GM11168 (cell line): ENCODE measurements around the gene MVD.

Experiments used
- in situ Hi-C: fragments of 300-500 bp; cut with MboI; formaldehyde crosslinking; loops from one replicate; pipeline ENCODE4 v1.12.0; 2022; ENCODE audit warnings: low sequenced_read_pairs; ENCODE audit not compliant: unreplicated experiment

Gene MVD

GRCh38 chr16:88631384-88631783 lies 31.5 kb downstream of the MVD start:
- in situ Hi-C loops = no loop called here

GRCh38 chr16:88630941-88631340 lies 31.9 kb downstream of the MVD start:
- in situ Hi-C loops = no loop called here

GRCh38 chr16:88630433-88630832 lies 32.5 kb downstream of the MVD start:
- in situ Hi-C loops = no loop called here

GRCh38 chr16:88629835-88630234 lies 33.1 kb downstream of the MVD start:
- in situ Hi-C loops = no loop called here

- in situ Hi-C loops = no loop called here
Observed at GRCh38 chr16:88628512-88628974, 34.3 kb downstream of the MVD start.

GRCh38 chr16:88627531-88628411 lies 35.1 kb downstream of the MVD start:
- in situ Hi-C loops = no loop called here

GRCh38 chr16:88626646-88627045 lies 36.2 kb downstream of the MVD start:
- in situ Hi-C loops = no loop called here

GRCh38 chr16:88624977-88625576 lies 37.8 kb downstream of the MVD start:
- in situ Hi-C loops = no loop called here

- in situ Hi-C loops = no loop called here
Observed at GRCh38 chr16:88624481-88624880, 38.4 kb downstream of the MVD start.

- in situ Hi-C loops = no loop called here
Observed at GRCh38 chr16:88623858-88624257, 39.0 kb downstream of the MVD start.

GRCh38 chr16:88622866-88623265 lies 40.0 kb downstream of the MVD start:
- in situ Hi-C loops = no loop called here

GRCh38 chr16:88622125-88622524 lies 40.8 kb downstream of the MVD start:
- in situ Hi-C loops = no loop called here

- in situ Hi-C loops = no loop called here
Observed at GRCh38 chr16:88619859-88620815, 42.8 kb downstream of the MVD start.

- in situ Hi-C loops = no loop called here
Observed at GRCh38 chr16:88618956-88619667, 43.8 kb downstream of the MVD start.

GRCh38 chr16:88618182-88618955 lies 44.5 kb downstream of the MVD start:
- in situ Hi-C loops = no loop called here

- in situ Hi-C loops = no loop called here
Observed at GRCh38 chr16:88617268-88618031, 45.4 kb downstream of the MVD start.

GRCh38 chr16:88616736-88617135 lies 46.2 kb downstream of the MVD start:
- in situ Hi-C loops = no loop called here

- in situ Hi-C loops = no loop called here
Observed at GRCh38 chr16:88616320-88616719, 46.6 kb downstream of the MVD start.
